HepG2 (cell line): ENCODE data around the gene ADSS2. TPM values are rescaled to one million over a fixed set of nuclear protein-coding genes. Genes with fewer than 3 reads are reported as not detected.

Experiments
- ATAC-seq: fragments of 200-7000 bp; cut with Tn5 transposase; 3 replicates; pipeline ENCODE4 v1.9.1; 2020; ENCODE audit warnings: mild to moderate bottlenecking, moderate library complexity
- BruUV-seq: library from RNA; stranded (reverse); fragments of 400-500 nt; replicated peaks from 2 replicates; lab custom pipeline; 2021; lab: Mats Ljungman, UMichigan
- CTCF ChIA-PET: fragments of 300-600 bp; formaldehyde crosslinking; extraction: SDS; loops from one replicate; lab custom pipeline; 2021; ENCODE audit warnings: low total read pairs, inconsistent platforms, low intra/inter-chr PET ratio; lab: Yijun Ruan, JAX
- POLR2A ChIA-PET: fragments of 350-600 bp; sonication (Branson Sonifier 250); formaldehyde crosslinking; loops from one replicate; lab custom pipeline; 2020; ENCODE audit warnings: antibody characterized with exemption, inconsistent platforms; lab: Yijun Ruan, JAX
- DNase-seq: peaks from one replicate; pipeline ENCODE4 v3.0.0-alpha.2; 2015; ENCODE audit warnings: low spot score
- FAIRE-seq: peaks from 3 replicates; lab custom pipeline; 2011; peaks lifted over from hg19 to GRCh38; lab: Jason Lieb, UNC
- H2AFZ ChIP-seq: one replicate; pipeline ENCODE4 v1.6.1; 2011; ENCODE audit warnings: low read length, inconsistent platforms
- H3K27ac ChIP-seq: fragments of 300-600 bp; 3 replicates; pipeline ENCODE4 v1.8.0; 2011; ENCODE audit warnings: mixed run types, mild to moderate bottlenecking, mixed read lengths, low read length, inconsistent platforms; ENCODE audit not compliant: insufficient read depth; ENCODE audit errors: extremely low read length
- H3K27me3 ChIP-seq, 2 experiments: fragments of 200-600 bp in 1 of 2; 2 replicates in 1 of 2; 3 replicates in 1 of 2; pipeline versions ENCODE4 v1.6.0 to v1.8.0; 2011; ENCODE audit warnings: low read length in 2 of 2, mild to moderate bottlenecking in 2 of 2, moderate library complexity in 2 of 2, inconsistent platforms in 1 of 2; ENCODE audit not compliant: insufficient read depth in 2 of 2, control insufficient read depth in 1 of 2
- H3K36me3 ChIP-seq, 2 experiments: fragments of 200-600 bp in 1 of 2; replicated peaks in 1 of 2; 2 replicates in 1 of 2; 3 replicates in 1 of 2; pipeline versions ENCODE4 v1.5.1 to v1.8.0; 2011; ENCODE audit warnings: low read length in 2 of 2, inconsistent platforms in 1 of 2; ENCODE audit not compliant: insufficient read depth in 2 of 2, control insufficient read depth in 1 of 2
- H3K4me1 ChIP-seq: 2 replicates; pipeline ENCODE4 v1.5.1; 2012; ENCODE audit warnings: low read length, inconsistent platforms; ENCODE audit not compliant: insufficient read depth
- H3K4me2 ChIP-seq: 2 replicates; pipeline ENCODE4 v1.6.0; 2011; ENCODE audit warnings: low read depth, low read length, inconsistent platforms
- H3K4me3 ChIP-seq, 3 experiments: fragments of 200-600 bp in 1 of 3; sonication (generic), shearing (Covaris generic) in 1 of 3; replicated peaks in 1 of 3; 2 replicates each; pipeline ENCODE4 v1.5.1; 2011 to 2016; ENCODE audit warnings: low read length in 3 of 3, inconsistent platforms in 2 of 3, low read depth in 2 of 3, mild to moderate bottlenecking in 2 of 3, control low read depth in 1 of 3, mixed read lengths in 1 of 3; ENCODE audit not compliant: insufficient read depth in 1 of 3
- H3K79me2 ChIP-seq: one replicate; pipeline ENCODE4 v1.6.1; 2011; ENCODE audit warnings: low read length, inconsistent platforms; ENCODE audit not compliant: insufficient read depth
- H3K9ac ChIP-seq: 2 replicates; pipeline ENCODE4 v1.6.0; 2011; ENCODE audit warnings: mild to moderate bottlenecking, low read depth, low read length, inconsistent platforms; ENCODE audit not compliant: insufficient read depth
- H3K9me3 ChIP-seq: 2 replicates; pipeline ENCODE4 v1.5.1; 2012; ENCODE audit warnings: mild to moderate bottlenecking, low read length
- H4K20me1 ChIP-seq: 2 replicates; pipeline ENCODE4 v1.6.0; 2011; ENCODE audit warnings: inconsistent platforms, mild to moderate bottlenecking, low read length, moderate library complexity; ENCODE audit not compliant: insufficient read depth
- BRCA1 ChIP-seq: sonication (generic); formaldehyde crosslinking; IDR thresholded peaks from 2 replicates; pipeline ENCODE4 v1.4.0; 2020; ENCODE audit warnings: missing genetic modification reagents
- CENPX ChIP-seq: sonication (generic); formaldehyde crosslinking; IDR thresholded peaks from 2 replicates; pipeline ENCODE4 v1.9.0; 2021; ENCODE audit warnings: mild to moderate bottlenecking, missing genetic modification reagents, moderate library complexity
- FOSL1 ChIP-seq: sonication (generic); formaldehyde crosslinking; IDR thresholded peaks from 2 replicates; pipeline ENCODE4 v1.9.0; 2021; ENCODE audit warnings: missing genetic modification reagents, borderline replicate concordance
- MBD4 ChIP-seq: IDR thresholded peaks from 2 replicates; pipeline ENCODE4 v1.6.1; 2012; ENCODE audit warnings: low read length, inconsistent platforms, borderline replicate concordance
- MEF2D ChIP-seq: sonication (generic); formaldehyde crosslinking; IDR thresholded peaks from 2 replicates; pipeline ENCODE4 v1.5.1; 2020; ENCODE audit warnings: mild to moderate bottlenecking, missing genetic modification reagents
- SIN3A ChIP-seq: IDR thresholded peaks from 2 replicates; pipeline ENCODE4 v1.6.1; 2011; ENCODE audit warnings: low read depth, mild to moderate bottlenecking, control low read depth, low read length, borderline replicate concordance
- TOPORS ChIP-seq: sonication (generic); formaldehyde crosslinking; IDR thresholded peaks from 2 replicates; pipeline ENCODE4 v1.8.0; 2023; ENCODE audit warnings: mild to moderate bottlenecking, missing genetic modification reagents
- ZIK1 ChIP-seq: sonication (generic); formaldehyde crosslinking; IDR thresholded peaks from 2 replicates; pipeline ENCODE4 v1.5.0; 2020; ENCODE audit warnings: mild to moderate bottlenecking, low read depth, missing genetic modification reagents, borderline replicate concordance
- WGBS: methylation state at CpG from one replicate; pipeline ENCODE4 v1.1.6; 2017; ENCODE audit warnings: low lambda C conversion rate; 5-methylcytosine and 5-hydroxymethylcytosine counted together
- in situ Hi-C: cut with HindIII; loops from 2 replicates; pipeline ENCODE4 v1.10.0; 2017; ENCODE audit warnings: low pct_unique_long_range_greater_than_20kb; ENCODE audit not compliant: extremely low pct_ligation_motif_present
- intact Hi-C: fragments of 100-400 bp; cut with micrococcal nuclease; formaldehyde crosslinking; loops from one replicate; pipeline ENCODE4 v1.10.0; 2022; ENCODE audit not compliant: unreplicated experiment
- polyA plus RNA-seq, 8 experiments: library from polyadenylated mRNA; depleted of rRNA in 3 of 8; stranded (reverse) in 7 of 8; unstranded in 1 of 8; fragments of >200 nt; fragmentation: Illumina TruSeq in 4 of 8; extraction: Trizol in 4 of 8; gene quantifications; 2 replicates each; pipeline versions ENCODE4 v1.2.1 to v1.2.3, GENCODE V29; 2011 to 2016; ENCODE audit warnings: low read depth in 4 of 8, missing spikeins in 1 of 8, mixed read lengths in 1 of 8; ENCODE audit not compliant: insufficient read depth in 1 of 8
- total RNA-seq, 5 experiments: library from RNA; depleted of rRNA; stranded (reverse); fragments of >200 nt; fragmentation: Illumina TruSeq; extraction: Trizol; gene quantifications; 2 replicates each; pipeline ENCODE4 v1.2.3, GENCODE V29; 2016; ENCODE audit warnings: low read depth in 1 of 5
- TF ChIP-seq, protein P1 (sequence below): sonication (generic); formaldehyde crosslinking; IDR thresholded peaks from 2 replicates; pipeline ENCODE4 v1.4.0; 2020; ENCODE audit warnings: missing genetic modification reagents
- TF ChIP-seq, protein P2 (sequence below): sonication (generic); formaldehyde crosslinking; IDR thresholded peaks from 2 replicates; pipeline ENCODE4 v1.4.0; 2020; ENCODE audit warnings: missing genetic modification reagents, borderline replicate concordance

The ADSS2 gene
- total and polyA plus RNA-seq, 2 of the 13 experiments (the other 11 are each of a cell fraction or from before 2014, with no cell fraction given) = 15.1 to 43.4 TPM

DNA sequence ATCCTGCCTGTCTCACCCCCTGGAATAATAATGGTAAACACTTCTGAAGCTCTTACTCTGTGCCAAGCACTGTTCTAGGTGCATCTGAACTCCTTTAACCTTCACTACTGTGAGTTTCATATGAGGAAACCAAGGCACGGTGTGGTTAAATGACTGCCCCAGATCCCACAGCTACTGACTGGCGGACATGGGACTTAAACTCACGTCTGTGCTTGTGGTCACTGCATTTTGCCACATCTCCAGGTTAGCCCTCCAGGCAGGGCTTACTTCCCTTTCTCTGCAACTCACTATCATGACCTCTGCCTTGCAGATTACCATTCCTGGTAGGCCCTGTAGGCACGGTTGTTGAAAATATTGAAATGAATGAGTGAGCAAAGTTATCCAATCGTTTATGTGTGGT, 83.4 kb downstream of the ADSS2 start (continued):
- TF ChIP-seq TOPORS = no peak
- no peak for TF ChIP-seq CENPX (CRISPR knock-in tag)

DNA sequence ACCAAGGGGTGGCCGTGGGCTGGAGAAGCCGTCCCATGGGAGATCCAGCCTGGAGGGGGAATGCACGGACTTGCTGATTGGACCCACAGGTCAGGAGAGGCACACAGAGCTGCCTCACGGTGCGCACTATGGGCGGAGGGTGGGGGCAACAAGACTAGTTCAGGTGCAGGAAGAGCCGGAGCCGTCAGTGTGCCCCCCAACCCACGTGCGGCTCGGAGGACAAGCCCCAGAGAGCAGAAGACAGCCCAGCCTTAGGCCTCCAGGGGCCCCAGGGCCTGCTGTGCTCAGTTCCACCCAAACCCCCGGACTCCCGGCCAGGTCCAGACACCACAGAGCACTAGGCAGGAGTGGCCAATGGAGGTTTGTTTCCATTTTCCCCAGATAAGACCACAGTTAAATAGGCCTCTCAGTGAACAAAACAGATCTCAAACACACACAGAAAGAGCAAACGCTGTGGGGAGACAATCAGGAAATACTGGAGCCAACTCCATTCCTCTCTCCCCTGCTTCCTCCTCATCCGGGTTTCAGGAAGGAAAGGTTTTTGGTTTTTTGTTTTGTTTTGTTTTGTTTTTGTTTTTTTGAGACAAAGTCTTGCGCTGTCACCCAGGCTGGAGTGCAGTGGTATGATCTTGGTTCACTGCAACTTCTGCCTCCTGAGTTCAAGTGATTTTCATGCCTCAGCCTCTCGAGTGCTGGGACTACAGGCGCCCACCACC, 84.2 kb downstream of the ADSS2 start:
- Histone ChIP-seq H3K36me3 (no peaks in the 10 kb centered on the region), H3K4me2 (0 out of 2 replicates have a peak overlapping the region, but pooled peaks have one; percentile 7), H2AFZ (no peak overlapping the region), H3K27me3 (peaks cover 1 to 2% of the 10 kb centered on the region in 2 experiments; a peak in 2 of 5 replicates), H3K9ac (no peak overlapping the region)
- FAIRE-seq = no peak
- CTCF ChIA-PET = no interaction called here
- TF ChIP-seq, protein P1, sequence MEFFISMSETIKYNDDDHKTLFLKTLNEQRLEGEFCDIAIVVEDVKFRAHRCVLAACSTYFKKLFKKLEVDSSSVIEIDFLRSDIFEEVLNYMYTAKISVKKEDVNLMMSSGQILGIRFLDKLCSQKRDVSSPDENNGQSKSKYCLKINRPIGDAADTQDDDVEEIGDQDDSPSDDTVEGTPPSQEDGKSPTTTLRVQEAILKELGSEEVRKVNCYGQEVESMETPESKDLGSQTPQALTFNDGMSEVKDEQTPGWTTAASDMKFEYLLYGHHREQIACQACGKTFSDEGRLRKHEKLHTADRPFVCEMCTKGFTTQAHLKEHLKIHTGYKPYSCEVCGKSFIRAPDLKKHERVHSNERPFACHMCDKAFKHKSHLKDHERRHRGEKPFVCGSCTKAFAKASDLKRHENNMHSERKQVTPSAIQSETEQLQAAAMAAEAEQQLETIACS (CRISPR knock-in tag) = no peak
- no peak for TF ChIP-seq FOSL1 (CRISPR knock-in tag)
- TF ChIP-seq SIN3A = no peak
- no peak for TF ChIP-seq MBD4
- TF ChIP-seq MEF2D (CRISPR knock-in tag) = no peak
- TF ChIP-seq, protein P2, sequence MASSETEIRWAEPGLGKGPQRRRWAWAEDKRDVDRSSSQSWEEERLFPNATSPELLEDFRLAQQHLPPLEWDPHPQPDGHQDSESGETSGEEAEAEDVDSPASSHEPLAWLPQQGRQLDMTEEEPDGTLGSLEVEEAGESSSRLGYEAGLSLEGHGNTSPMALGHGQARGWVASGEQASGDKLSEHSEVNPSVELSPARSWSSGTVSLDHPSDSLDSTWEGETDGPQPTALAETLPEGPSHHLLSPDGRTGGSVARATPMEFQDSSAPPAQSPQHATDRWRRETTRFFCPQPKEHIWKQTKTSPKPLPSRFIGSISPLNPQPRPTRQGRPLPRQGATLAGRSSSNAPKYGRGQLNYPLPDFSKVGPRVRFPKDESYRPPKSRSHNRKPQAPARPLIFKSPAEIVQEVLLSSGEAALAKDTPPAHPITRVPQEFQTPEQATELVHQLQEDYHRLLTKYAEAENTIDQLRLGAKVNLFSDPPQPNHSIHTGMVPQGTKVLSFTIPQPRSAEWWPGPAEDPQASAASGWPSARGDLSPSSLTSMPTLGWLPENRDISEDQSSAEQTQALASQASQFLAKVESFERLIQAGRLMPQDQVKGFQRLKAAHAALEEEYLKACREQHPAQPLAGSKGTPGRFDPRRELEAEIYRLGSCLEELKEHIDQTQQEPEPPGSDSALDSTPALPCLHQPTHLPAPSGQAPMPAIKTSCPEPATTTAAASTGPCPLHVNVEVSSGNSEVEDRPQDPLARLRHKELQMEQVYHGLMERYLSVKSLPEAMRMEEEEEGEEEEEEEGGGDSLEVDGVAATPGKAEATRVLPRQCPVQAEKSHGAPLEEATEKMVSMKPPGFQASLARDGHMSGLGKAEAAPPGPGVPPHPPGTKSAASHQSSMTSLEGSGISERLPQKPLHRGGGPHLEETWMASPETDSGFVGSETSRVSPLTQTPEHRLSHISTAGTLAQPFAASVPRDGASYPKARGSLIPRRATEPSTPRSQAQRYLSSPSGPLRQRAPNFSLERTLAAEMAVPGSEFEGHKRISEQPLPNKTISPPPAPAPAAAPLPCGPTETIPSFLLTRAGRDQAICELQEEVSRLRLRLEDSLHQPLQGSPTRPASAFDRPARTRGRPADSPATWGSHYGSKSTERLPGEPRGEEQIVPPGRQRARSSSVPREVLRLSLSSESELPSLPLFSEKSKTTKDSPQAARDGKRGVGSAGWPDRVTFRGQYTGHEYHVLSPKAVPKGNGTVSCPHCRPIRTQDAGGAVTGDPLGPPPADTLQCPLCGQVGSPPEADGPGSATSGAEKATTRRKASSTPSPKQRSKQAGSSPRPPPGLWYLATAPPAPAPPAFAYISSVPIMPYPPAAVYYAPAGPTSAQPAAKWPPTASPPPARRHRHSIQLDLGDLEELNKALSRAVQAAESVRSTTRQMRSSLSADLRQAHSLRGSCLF = no peak
- no peak for TF ChIP-seq ZIK1 (CRISPR knock-in tag)
- TF ChIP-seq BRCA1 (CRISPR knock-in tag) = no peak
- TF ChIP-seq, all 625 proteins: peak for 0
- Histone ChIP-seq H3K27ac (no peak overlapping the region), H4K20me1 (no peaks in the 10 kb centered on the region), H3K9me3 (no peaks in the 10 kb centered on the region), H3K4me3 (no peak overlapping the region), H3K4me1 (peaks cover 11% of the 10 kb centered on the region), H3K79me2 (no peaks in the 10 kb centered on the region)
- in situ Hi-C loops = no loop called here
- no TSS peak for BruUV-seq
- POLR2A ChIA-PET = no interaction called here
- DNase-seq = no peak
- no peak for ATAC-seq
- intact Hi-C loops = no loop called here
- 44% methylated on average over 16 of the region's 18 CpGs for WGBS
